Loucy (cell line): Measurements from ENCODE around the gene MOV10.

ENCODE experiments used
- CTCF ChIP-seq: fragments of 200-600 bp; sonication (generic); conservative IDR thresholded peaks from 2 replicates; pipeline ENCODE4 v1.5.1; 2014; ENCODE audit warnings: mild to moderate bottlenecking, antibody characterized with exemption, low read length
- EZH2phosphoT487 ChIP-seq: fragments of 200-600 bp; IDR thresholded peaks from 2 replicates; pipeline ENCODE4 v1.6.1; 2018; ENCODE audit warnings: antibody characterized with exemption, mild to moderate bottlenecking, moderate library complexity, borderline replicate concordance

DNA sequence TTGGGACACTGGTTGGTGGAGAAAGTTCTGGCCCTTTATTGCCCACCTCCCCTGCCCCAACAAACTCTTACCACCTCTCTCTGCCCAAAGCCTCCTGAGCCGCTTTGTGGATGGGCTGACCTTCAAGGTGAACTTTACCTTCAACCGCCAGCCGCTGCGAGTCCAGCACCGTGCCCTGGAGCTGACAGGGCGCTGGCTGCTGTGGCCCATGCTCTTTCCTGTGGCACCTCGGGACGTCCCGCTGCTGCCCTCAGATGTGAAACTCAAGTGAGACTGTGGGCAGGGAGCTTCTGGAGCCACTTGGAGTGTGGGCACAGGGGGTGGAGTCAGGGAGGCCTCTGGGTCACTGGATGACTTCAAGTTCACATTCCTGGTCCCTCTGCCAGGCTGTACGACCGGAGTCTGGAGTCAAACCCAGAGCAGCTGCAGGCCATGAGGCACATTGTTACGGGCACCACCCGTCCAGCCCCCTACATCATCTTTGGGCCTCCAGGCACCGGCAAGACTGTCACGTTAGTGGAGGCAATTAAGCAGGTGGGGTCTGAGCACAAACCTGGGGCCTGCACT, 20.0 kb downstream of the MOV10 start:
- TF ChIP-seq CTCF (no peak), EZH2phosphoT487 (no peak)
